CD4-positive, alpha-beta T cell treated with Interleukin-17A for 1 hour (primary cell): ENCODE data around the gene PDCL2.
"Not testable (repeated sequence)": the region's sequence is repeated elsewhere in the genome, so short reads cannot be mapped to it uniquely, and the experiment has no call there.

Source experiments
- DNase-seq: peaks from one replicate; pipeline ENCODE4 v3.0.0-alpha.2; 2020

PDCL2 gene

DNA sequence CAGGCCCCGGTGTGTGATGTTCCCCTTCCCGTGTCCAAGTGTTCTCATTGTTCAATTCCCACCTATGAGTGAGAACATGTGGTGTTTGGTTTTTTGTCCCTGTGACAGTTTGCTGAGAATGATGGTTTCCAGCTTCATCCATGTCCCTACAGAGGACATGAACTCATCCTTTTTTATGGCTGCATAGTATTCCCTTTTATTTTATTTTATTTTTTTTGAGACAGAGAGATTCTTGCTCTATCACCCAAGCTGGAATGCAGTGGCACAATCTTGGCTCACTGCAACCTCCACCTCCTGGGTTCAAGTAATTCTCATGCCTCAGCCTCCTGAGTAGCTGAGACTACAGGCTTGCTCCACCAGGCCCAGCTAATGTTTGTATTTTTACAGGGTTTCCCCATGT, 9.3 kb downstream of the PDCL2 start:
- not testable (repeated sequence) for DNase-seq

DNA sequence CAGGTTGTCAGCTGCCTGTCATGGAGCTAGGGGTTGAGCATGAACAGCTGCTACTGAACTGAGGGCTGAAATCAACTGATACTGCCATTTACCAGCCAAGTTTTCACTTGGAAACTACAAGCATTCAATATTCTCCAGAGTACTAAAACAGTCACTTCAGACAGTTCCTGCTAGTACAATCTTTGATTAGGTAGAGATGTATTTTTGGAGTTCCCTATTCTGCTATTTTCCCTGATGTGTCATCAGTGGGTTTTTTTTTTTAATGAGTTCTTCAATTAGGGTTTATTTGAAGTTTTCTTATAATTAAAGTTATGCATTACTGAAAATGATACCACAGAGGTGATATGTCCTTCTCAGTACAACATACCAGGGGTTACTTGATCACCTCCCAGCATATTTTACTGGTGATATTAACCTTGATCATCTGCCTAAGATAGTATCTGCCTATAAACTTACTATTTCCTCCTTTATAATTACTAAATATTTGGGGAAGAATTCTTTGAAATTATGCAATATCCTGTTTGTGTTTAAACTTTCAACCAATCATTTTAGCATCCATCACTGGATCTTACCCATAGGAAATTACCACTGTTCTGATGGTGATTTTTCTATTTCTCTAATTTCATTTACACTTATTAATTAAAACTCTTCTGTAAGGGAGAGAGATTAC, 13.6 kb downstream of the PDCL2 start:
- no peak for DNase-seq

DNA sequence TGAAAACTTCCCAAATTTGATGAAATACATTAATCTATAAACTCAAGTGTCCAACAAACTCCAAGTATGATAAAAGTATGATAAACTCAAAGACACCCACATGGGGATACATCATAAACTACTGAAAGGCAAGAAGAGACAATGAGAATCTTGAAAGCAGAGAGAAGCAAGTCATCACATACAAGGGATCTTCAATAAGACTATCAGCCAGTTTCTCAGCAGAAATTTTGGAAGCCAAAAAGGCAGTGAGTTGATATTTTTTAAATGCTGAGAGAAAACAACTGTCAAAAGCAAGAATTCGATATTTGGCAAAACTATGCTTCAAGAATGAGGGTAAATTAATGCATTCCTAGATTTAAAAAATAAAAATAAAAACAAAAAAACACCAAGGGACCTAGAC, 16.5 kb downstream of the PDCL2 start:
- DNase-seq, result no peak

DNA sequence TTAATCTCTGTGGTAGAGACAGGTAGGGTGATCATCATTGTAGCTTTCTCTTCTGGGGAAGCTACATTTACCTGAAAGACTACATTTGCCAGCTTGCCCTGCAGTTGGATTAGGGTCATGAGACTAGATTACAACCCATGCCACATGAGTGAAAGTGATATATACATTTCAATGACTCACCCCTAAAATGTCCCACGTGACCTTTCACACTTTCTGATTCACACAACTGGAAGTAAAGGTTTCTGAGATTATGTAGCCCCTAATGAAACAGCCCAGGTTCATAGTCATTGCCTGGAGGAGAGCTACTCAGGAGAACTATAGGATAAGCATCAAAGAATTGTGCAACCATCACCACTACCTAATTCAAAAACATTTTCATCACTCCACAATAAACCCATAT, 17.8 kb downstream of the PDCL2 start:
- DNase-seq, result no peak

DNA sequence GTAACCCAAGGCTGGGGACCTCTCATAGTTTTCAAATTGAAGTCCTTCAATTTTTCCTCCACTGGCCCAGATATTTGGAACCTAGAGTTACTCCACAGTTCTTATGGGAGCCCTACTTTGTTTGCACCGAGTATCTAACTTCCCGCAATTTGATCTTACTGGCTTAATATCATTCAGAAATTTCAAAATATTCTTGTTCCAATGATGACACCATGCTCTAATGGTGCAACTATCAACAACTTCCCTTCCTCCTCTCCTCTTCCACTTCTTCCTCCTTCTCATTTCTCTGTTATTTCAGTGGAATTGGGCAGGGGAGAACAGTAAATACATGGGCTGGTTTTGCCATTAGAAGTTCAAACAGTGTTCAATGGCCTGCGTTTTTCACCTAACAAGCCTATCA, 20.2 kb downstream of the PDCL2 start:
- DNase-seq, result no peak

DNA sequence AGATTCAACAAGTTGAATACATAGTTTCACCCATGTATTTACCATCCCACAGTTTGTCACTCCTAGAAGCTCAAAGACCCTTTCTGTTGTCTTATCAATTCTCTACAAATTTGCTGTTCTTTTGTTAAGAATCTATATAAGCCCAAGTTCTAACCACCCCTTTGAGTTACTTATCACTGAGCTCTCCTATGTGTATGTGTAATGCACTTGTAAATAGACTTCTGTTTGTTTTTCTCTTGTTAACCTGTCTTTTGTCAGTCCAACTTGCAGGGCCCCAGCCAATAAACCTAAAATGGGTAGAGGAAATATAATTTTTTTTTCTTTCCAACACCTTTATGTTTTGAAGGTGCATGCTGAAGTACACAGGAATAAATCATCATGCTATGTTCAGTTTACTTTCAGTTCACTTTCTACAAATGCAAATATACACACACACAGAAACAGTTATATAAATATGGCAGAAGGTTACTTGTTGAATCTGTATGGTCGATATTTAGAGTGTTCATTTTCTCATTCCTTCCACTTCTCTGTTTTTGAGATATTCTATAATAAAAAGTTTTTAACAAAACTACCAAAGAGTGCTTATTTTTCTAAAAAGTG, 23.0 kb downstream of the PDCL2 start:
- DNase-seq, result no peak

DNA sequence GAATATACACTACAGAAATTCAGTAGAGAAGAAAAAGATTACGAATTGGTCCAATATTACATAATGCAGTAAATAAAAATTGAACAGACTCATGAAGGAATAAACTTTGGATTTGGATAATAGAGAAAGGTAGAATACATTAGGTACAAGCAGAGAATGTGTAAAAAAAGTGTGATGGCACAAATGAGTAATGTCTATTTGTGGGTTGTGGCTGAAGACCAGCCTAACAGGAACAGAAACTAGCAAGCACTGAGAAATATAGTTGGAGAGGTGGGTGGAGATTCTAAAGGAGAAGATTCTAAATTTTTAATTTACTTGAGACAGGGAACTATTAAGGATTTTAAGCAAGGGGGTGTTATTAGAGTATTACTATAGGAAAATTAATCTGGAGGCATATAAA, 30.2 kb downstream of the PDCL2 start:
- no peak for DNase-seq

DNA sequence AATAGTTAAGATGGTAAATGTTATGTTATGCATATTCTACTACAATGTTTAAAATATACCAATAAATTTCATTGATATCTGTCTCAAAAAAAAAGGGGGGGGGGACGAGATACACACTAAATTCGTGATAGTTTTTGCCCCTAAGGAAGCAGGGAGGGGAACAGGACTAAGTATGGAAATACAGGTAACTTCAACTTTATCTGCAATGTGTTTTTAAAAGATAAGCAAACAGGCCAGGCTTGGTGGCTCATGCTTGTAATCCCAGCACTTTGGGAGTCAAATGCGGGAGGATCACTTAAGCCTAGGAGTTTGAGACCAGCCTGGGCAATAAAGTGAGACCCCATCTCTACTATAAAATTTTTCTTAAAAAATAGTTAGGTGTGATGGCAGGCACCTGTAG, 31.9 kb downstream of the PDCL2 start:
- no peak for DNase-seq

DNA sequence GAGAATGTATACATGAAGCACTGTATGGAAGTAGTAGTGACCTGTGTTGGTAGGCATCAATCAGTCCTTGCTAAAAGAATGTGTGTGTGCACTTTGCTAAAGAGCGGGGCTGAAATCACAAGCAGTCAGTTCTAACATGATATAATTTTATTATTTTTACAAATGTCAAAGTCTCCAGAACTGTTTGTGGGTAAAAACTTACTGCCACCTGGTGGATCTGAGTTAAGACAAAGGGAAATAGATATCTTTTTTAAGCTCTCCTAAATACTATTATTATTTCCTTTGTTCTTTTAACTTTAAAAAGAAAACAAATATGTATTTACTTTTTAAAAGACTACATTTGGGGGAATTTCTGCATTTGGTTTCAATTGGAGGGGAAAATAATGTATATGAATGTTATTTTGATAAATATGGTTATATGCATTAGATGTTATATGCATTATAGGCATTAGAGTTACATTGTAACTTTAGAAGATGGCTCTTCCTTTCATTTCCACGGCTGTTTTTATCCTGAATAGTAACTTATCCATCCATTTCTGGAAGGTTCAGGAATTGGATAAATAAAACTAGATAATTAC, 37.5 kb downstream of the PDCL2 start:
- DNase-seq, result peak; percentile 58

DNA sequence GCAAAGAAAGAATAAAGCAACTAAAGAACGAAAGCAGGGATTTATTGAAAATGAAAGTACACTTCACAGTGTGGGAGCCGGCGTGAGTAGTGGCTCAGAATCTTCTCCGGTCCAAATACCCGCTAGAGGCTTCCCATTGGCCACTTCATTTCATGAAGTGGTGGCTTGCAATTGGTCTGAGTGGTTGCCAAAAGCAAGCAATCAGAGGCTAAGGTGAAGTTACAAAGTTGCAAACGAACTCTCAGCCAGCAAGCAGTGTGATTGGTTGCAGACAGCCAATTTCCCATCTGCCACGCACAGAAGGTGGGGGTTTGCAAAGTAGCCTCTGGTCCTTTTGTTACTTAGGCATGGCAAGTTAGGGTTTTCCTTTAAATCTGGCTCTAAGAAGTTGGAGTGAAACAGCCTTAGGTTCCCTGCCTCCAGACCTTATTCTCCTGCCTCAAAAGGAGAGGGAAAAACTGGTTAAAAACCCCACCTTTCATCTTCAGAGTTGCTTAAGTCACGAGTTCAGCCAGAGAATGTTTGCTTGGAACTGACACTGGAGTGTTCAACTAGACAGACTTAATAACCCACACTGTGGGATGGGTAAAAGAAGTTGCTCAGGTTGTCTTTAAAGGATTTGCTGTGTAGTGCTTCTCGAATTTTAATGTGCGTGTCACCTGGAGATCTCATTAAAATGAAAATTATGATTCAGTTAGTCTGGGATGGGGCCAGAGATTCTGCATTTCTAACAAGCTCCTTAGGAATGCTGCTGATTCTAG, 38.4 kb downstream of the PDCL2 start:
- peak; percentile 55 for DNase-seq

DNA sequence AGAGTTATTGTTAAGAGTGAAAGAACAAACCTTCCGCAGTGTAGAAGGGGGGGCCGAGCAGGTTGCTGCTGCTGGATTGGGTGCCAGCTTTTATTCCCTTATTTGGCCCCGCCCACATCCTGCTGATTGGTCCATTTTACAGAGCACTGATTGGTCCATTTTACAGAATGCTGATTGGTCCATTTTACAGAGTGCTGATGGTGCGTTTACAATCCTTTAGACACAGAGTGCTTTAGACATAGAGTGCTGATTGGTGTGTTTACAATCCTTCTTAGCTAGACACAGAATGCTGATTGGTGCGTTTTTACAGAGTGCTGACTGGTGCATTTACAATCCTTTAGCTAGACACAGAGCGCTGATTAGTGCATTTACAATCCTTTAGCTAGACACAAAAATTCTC, 40.1 kb downstream of the PDCL2 start:
- DNase-seq, result peak; percentile 28

DNA sequence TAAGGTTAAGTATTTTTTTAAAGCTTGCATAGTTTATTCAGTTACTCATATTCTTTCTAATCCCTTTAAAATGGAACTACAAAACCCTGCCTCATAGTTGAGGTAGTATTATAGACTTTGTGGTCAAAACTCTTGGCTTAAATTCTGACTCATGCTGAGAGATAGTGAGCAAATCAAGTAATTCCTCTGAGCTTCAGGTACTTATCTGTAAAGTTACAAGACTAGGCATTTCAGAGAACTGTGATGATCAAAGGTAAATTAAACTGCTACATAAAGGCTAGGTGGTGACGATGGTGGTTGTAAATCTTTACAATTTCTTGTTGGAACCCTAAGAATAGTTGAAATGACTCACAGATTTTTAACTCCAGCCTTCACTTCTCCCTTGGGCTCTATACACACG, 42.2 kb downstream of the PDCL2 start:
- DNase-seq, result no peak

DNA sequence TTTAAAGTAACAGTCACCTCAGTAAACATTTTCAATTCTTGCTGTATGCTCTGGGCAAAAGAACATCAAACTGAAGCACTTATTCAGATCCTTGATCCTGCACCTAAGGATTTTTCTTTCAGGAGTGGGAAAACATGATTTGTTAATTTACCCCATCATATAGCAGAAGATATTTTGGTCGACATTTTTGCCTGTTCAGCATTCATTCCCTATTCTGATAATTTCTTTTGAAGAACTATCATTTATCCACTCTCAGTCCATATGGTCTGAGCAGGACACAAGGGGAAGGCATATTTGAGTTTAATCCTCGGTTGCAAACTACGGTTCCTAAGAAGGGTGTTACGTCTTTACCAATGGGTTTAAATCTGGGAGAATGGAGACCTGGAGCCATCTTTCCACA, 44.1 kb downstream of the PDCL2 start:
- no peak for DNase-seq

DNA sequence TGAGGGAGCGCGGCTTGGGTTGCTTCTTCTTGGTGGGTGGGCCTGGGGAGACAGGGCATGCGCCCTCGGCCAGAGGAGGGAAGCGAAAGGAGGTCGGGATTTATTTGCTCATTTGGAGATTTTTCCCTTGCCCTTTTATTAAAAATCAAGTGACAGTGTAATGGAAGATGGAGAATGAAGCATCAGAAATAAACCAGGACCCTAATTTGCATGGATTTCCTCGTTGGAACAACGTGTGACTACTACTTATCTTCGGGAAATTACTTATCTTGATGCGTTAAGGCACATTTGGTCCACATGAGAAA, 44.6 kb downstream of the PDCL2 start:
- no peak for DNase-seq

DNA sequence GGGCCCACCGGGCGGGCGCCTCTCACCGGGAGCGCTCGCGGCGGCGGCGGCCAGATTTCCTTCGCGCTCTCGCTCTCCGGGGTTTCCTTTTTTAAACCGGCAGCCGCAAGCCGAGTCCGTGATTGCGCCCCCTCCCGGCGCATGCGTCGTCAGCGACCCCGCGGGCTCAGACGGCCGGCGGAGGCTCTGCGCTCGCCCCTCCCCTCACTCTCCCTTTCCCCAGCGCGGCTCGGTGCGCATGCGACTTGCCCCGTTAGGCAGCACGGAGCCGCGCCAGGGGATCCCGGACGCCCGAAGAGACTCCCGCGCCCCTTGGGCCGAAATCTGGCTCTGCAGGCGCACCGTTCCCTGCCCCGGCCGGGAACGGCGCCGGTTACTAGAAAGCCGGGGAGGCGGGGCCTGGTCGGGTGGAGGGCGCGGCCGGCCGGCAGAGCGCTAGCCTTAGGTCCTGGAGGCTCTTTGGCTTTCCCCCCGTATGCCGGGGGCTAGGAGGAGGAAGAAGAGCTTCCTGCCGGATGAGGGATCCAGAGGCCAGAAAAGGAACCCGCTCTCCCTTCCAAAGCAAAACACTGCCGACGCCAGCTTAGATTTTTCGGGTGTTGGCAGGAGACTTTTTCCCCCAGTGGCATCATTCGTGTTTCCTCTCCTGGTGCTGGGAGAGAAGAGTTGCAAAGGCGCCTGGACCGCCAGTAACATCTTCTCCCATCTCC, 45.1 kb downstream of the PDCL2 start, which contains the start of gene CLOCK:
TSS of gene CLOCK (minus strand) at position 154 of the 710 bp plus-strand sequence. CDS start 64,124 bp downstream, outside the sequence.
- peak; percentile 89 for DNase-seq

DNA sequence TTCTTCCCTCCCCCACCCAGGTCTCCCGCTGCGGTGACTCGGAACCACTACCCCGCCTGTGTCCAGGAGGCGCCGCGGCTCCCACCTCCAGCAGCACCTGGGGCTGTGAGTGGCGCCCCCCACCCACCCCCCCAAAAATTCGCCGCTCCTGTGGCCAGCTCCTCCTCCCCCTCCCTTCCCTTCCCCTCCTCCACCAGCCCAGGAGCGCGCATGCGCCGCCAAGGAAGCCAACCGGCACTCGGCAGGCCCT, 45.6 kb downstream of the PDCL2 start:
- no peak for DNase-seq

DNA sequence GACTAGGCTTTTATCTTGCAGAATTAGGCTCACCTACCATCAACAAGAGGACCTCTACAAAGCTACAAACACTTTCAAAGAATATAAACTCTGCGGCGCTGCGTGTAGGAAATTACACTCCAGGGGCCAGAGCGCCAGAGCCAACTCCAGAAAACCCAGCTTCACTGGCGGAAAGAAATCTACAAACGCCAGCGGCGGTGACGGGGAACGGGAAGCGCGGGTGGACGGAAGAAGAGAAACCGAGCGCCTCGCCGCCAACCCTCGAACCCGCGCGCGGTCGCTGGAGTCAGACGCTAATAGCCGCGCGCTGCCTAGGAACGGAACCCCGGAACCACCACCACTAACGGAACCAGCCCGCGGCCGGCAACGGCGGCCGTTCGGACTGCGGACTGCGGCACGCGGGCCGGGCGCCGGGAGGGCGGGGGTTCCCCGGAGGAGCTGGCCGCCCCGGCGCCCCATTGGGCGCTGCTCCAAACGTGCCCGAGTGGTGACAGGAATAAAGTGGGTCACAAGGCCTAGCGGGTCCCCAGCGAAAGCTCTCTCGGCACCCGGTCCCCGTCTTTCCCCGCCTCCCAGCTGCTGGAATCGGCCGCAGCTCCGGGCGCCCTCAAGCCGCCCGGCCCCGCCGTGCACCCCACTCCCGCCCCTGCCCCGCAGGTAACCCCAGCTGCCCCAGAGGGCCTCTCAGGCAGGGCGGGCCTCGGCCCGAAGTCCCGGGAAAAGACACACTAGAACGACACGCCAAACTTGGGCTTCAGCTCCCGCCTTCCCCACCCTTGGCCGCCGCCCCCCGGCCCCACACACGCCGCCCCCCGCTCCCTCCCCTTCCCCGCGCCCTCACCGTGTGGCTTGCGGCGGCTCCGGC, 46.2 kb downstream of the PDCL2 start:
- DNase-seq, result peak; percentile 74

DNA sequence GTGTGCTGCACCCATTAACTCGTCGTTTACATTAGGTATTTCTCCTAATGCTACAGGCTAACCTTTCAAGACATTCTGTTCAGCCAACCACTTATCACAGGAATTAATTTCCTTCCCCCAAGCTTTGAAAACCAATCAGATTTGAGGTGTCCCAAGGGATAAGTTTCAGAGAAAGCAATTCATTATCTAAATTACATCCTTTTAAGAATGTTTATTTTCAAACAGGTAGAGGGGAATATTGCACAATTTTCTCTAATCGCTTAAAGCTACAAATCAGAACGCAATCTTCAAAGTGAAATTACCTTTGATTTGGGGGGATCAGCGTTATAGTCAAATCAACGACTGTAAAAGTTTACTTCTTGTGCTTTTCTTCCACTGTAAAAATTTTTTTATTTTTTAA, 46.9 kb downstream of the PDCL2 start:
- no peak for DNase-seq

DNA sequence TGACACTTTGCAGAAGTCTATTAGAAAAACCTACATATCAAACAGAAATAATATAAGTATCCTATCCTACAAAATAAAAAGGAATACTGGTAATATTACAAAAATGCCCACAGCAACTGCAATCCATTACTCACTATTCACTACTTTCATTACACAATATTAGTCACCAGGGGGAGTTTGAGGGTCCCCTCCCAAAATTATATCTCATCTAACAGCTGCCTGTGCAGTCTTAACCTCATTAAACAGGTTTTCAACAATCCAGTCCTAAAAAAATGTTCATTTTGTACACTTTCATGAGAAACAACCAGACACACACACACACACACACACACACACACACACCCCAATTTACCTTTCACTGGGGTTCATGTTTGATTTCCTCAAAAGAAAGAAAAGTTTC, 48.2 kb downstream of the PDCL2 start:
- peak; percentile 29 for DNase-seq

DNA sequence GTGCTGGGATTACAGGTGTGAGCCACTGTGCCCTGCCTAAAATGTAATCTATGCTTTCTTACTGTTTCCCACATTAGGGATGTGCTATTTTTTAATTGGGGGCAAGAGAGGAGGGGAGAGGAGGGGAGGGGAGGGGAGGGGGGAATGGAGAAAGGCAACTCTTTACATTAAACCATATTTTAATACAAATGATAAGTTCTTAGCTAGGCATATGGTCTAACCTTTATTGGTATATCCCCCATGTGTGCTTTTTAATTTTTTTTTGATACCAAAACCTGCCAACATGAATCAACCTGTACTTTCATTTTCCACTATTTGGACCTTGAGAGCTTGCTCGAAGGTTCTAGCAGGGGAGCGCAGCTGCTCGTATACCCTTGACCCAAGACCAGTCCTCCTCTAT, 51.8 kb downstream of the PDCL2 start:
- no peak for DNase-seq

DNA sequence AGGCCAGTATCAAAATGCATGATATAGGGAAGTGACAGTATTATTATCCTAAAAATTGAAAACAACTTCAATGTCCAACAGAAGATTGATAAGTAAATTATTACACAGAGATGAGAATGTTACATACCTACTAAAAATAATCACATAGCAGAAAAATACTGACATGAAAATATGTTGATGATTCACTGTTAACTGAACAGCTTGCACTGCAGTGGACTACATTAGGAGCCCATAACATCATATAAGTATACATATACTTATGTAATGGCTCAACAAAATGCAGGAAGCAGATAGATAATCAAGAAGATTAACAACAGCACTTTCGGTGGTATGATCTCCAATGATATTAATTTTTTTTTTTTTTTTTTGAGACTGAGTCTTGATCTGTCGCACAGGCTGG, 52.4 kb downstream of the PDCL2 start:
- no peak for DNase-seq

DNA sequence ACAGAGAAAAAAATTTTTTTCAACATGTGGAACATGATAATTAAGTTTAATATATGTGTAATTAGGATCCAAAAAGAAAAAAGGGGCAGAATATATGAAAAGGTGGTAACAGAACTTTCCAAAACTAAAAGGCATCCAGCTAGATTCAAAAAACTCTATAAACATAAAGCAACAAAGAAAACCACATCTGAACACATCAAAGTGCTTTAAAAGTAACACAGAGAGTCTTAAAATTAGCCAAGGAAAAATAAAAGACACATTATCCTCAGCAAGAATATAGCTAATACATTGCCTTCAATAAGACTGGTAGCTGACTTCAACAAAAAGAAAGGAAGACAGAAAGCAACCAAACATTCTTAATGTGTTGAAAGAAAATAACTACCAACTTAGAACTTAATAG, 53.5 kb downstream of the PDCL2 start:
- no peak for DNase-seq

DNA sequence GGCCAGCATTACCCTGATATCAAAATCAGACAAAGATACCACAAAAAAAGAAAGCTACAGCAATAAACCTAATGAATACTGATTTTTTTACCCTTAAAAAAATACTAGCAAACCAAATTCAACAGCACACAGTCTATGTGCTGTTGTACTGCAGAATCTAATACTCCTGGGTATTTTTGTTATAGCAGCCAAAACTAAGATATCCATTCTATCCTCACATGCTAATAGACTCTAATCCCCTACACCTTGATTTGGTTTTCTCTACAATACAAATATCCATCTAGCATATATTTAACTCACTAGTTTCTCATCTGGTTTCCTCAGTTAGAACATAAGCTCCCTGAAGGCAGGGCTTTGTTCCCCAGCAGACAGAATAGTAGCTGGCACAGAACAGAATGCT, 57.7 kb downstream of the PDCL2 start:
- no peak for DNase-seq
